Osteoblast (primary cell): ENCODE data around the gene TAF5. TPM values are rescaled to one million over a fixed set of nuclear protein-coding genes. Genes with fewer than 3 reads are reported as not detected.
A peak's percentile ranks its signal among the peaks of the same experiment; 100 is the strongest.
"Not testable (repeated sequence)": the region's sequence is repeated elsewhere in the genome, so short reads cannot be mapped to it uniquely, and the experiment has no call there.

ENCODE experiments used
- DNase-seq: peaks from one replicate; pipeline ENCODE4 v3.0.0; 2011; ENCODE audit warnings: low spot score, mixed read lengths; ENCODE audit not compliant: insufficient read length; ENCODE audit errors: missing footprints
- H2AFZ ChIP-seq: 2 replicates; pipeline ENCODE4 v1.6.0; 2011; ENCODE audit warnings: mild to moderate bottlenecking, low read length
- H3K27ac ChIP-seq: 2 replicates; pipeline ENCODE4 v1.5.1; 2011; ENCODE audit warnings: mild to moderate bottlenecking, low read depth, low read length, moderate library complexity
- H3K27me3 ChIP-seq: 2 replicates; pipeline ENCODE4 v1.6.0; 2012; ENCODE audit warnings: mild to moderate bottlenecking, control low read depth, inconsistent platforms, low read length, moderate library complexity; ENCODE audit not compliant: insufficient read depth
- H3K36me3 ChIP-seq: 2 replicates; pipeline ENCODE4 v1.5.1; 2011; ENCODE audit warnings: mild to moderate bottlenecking, low read length, control low read depth, moderate library complexity; ENCODE audit not compliant: insufficient read depth
- H3K4me1 ChIP-seq: 2 replicates; pipeline ENCODE4 v1.5.1; 2011; ENCODE audit warnings: mild to moderate bottlenecking, low read length, control low read depth, moderate library complexity; ENCODE audit not compliant: insufficient read depth
- H3K4me2 ChIP-seq: 2 replicates; pipeline ENCODE4 v1.6.0; 2011; ENCODE audit warnings: mild to moderate bottlenecking, low read length; ENCODE audit not compliant: insufficient read depth
- H3K4me3 ChIP-seq: fragments of 200-600 bp; sonication (generic); 3 replicates; pipeline ENCODE4 v1.5.1; 2012; ENCODE audit warnings: mild to moderate bottlenecking, low read length, inconsistent platforms; ENCODE audit not compliant: insufficient read depth
- H3K79me2 ChIP-seq: 2 replicates; pipeline ENCODE4 v1.6.0; 2012; ENCODE audit warnings: mild to moderate bottlenecking, low read length, control low read depth, inconsistent platforms; ENCODE audit not compliant: insufficient read depth
- H3K9me3 ChIP-seq: 2 replicates; pipeline ENCODE4 v1.5.1; 2011; ENCODE audit warnings: low read depth, low read length, control low read depth
- H4K20me1 ChIP-seq: 2 replicates; pipeline ENCODE4 v1.6.0; 2012; ENCODE audit warnings: mild to moderate bottlenecking, low read length, control low read depth; ENCODE audit not compliant: insufficient read depth
- CTCF ChIP-seq: IDR thresholded peaks from 2 replicates; pipeline ENCODE4 v1.5.1; 2011; ENCODE audit warnings: mild to moderate bottlenecking, low read depth, low read length, moderate library complexity; ENCODE audit errors: extremely low read depth
- total RNA-seq: library from RNA; depleted of rRNA; stranded (reverse); fragments of >200 nt; gene quantifications from 2 replicates; pipeline ENCODE4 v1.2.3, GENCODE V29; 2012

TAF5 gene
- total RNA-seq, 1 donor = 3.3 TPM

- H3K9me3 ChIP-seq = no peaks in the 10 kb centered on the region
- no peaks in the 10 kb centered on the region for H3K4me1 ChIP-seq
- no peaks in the 10 kb centered on the region for H3K79me2 ChIP-seq
- H3K36me3 ChIP-seq = peaks cover 24% of the 10 kb centered on the region
- H3K27ac ChIP-seq = no peak overlapping the region
- peaks cover 4% of the 10 kb centered on the region for H4K20me1 ChIP-seq
- TF ChIP-seq CTCF = no peak
- H3K4me2 ChIP-seq = no peak overlapping the region
- H3K27me3 ChIP-seq = no peaks in the 10 kb centered on the region
- no peak overlapping the region for H3K4me3 ChIP-seq
- no peak overlapping the region for H2AFZ ChIP-seq
- DNase-seq = no peak
Observed at GRCh38 chr10:103336370-103336769, 31.4 kb upstream of the TAF5 start.

DNA sequence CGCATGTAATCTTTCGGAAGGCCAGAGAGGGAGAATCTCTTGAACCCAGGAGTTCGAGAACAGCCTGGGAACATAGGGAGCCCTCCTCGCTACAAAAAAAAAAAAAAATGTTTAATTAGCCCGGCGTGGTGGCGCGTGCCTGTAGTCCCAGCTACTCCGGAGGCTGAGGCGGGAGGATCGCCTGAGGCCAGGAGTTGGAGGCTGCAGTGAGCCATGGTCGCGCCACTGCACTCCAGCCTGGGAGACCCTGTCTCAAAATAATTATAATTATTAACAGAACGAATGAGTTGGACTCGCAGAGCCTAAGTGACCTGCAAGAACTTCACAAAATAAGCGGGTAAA is 17.6 kb upstream of the TAF5 start:
- Histone ChIP-seq H2AFZ (peak overlapping the region; percentile 99), H3K4me2 (peak overlapping the region; percentile 98), H3K27me3 (no peaks in the 10 kb centered on the region), H3K4me3 (peak overlapping the region; percentile 89), H3K27ac (peak overlapping the region; percentile 58), H3K9me3 (no peaks in the 10 kb centered on the region), H4K20me1 (no peaks in the 10 kb centered on the region), H3K36me3 (peaks cover 23% of the 10 kb centered on the region), H3K79me2 (peaks cover 19% of the 10 kb centered on the region), H3K4me1 (peaks cover 6% of the 10 kb centered on the region)
- no peak for TF ChIP-seq CTCF
- DNase-seq = no peak

GRCh38 chr10:103350517-103351260 is 17.1 kb upstream of the TAF5 start, which contains the start of gene PCGF6:
PCGF6 (minus strand) TSS chr10:103351140; CDS start chr10:103351066, 74 bp downstream.
- Histone ChIP-seq H3K27me3 (no peaks in the 10 kb centered on the region), H3K4me1 (peaks cover 6% of the 10 kb centered on the region), H3K4me3 (peak within 1 kb of the TSS; percentile 89), H4K20me1 (no peaks in the 10 kb centered on the region), H3K79me2 (peaks cover 19% of the 10 kb centered on the region), H3K4me2 (peak within 1 kb of the TSS; percentile 98), H3K9me3 (no peaks in the 10 kb centered on the region), H3K36me3 (peaks cover 23% of the 10 kb centered on the region), H3K27ac (peak within 1 kb of the TSS; percentile 58), H2AFZ (peak within 1 kb of the TSS; percentile 99)
- no peak for TF ChIP-seq CTCF
- peak; percentile 98 for DNase-seq

GRCh38 chr10:103353281-103353680 is 14.5 kb upstream of the TAF5 start:
- no peak for TF ChIP-seq CTCF
- no peaks in the 10 kb centered on the region for H4K20me1 ChIP-seq
- H3K27ac ChIP-seq = no peak overlapping the region
- H3K4me3 ChIP-seq = no peak overlapping the region
- H2AFZ ChIP-seq = no peak overlapping the region
- no peaks in the 10 kb centered on the region for H3K27me3 ChIP-seq
- H3K4me1 ChIP-seq = peaks cover 6% of the 10 kb centered on the region
- no peaks in the 10 kb centered on the region for H3K9me3 ChIP-seq
- peak; percentile 53 for DNase-seq
- peaks cover 6% of the 10 kb centered on the region for H3K36me3 ChIP-seq
- peaks cover 19% of the 10 kb centered on the region for H3K79me2 ChIP-seq
- no peak overlapping the region for H3K4me2 ChIP-seq

DNA sequence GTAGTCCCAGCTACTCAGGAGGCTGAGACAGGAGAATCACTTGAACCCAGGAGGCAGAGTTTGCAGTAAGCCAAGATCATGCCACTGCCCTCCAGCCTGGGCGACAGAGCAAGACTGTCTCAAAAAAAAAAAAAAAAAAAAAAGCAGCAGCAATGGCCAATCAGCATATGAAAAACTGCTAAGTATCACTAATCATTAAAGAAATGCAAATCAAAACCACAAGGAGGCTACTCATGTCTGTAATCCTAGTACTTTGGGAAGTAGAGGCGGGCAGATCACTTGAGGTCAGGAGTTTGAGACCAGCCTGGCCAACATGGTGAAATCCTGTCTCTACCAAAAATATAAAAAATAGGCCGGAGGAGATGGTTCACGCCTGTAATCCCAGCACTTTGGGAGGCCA is 13.2 kb upstream of the TAF5 start:
- not testable (repeated sequence) for H4K20me1 ChIP-seq, H3K4me1 ChIP-seq, H2AFZ ChIP-seq, H3K9me3 ChIP-seq, H3K4me3 ChIP-seq, H3K27me3 ChIP-seq, H3K27ac ChIP-seq, H3K36me3 ChIP-seq, H3K4me2 ChIP-seq, DNase-seq
- peaks cover 15% of the 10 kb centered on the region for H3K79me2 ChIP-seq
